GM21528 (cell line): ENCODE measurements around the gene GNAQ.
"Not testable (repeated sequence)": the region's sequence is repeated elsewhere in the genome, so short reads cannot be mapped to it uniquely, and the experiment has no call there.

Experiments
- ATAC-seq: cut with Tn5 transposase; IDR thresholded peaks from one replicate; pipeline ENCODE4 v1.9.1; 2021; ENCODE audit warnings: mild to moderate bottlenecking, moderate library complexity; ENCODE audit not compliant: unreplicated experiment, low FRiP score

Gene GNAQ

GRCh38 chr9:77885104-77885672 lies 146.4 kb downstream of the GNAQ start:
- no peak for ATAC-seq

DNA sequence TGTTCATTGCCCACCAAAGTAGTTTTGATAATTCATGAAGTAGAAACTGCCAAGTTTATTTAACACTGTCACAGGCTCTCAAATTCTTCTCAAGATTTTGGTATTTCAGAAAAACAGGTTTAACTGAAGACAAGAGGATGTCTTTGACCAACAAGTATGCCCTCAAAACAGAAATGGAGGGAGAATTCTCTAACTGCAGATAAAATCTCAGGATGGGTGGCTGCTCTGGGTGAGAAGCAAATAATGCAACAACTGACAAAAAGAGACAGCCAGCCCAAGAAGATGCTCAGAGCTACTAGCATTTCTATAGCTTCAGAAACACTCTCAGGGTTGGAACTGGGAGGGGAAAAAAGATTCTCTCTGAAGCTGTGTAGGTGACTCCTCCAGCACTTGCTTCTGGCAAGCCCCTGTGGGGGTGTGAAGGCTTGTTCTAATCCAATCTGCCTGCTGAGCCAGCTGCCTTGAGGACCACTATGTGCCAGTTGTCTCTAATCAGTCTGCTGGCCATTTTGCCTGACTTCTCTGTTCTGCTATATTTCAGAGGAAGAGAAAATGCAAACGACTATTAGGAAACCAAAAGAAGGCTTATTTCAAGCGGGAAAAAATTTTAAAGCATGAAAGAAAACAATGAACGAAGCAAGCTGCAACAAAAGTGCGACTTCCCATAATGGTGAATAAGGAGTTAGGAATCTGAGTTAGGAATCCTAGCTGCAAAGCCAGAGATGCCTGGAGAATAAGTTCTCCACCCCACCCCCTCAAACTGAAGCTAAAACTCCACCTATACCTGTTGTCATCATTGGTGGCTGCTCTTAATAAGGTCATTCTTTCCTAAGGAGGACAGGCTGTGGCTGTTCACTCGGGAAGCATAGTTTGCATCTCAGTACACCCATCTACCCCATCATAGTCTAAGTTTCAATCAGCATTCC lies 147.5 kb downstream of the GNAQ start:
- no peak for ATAC-seq

DNA sequence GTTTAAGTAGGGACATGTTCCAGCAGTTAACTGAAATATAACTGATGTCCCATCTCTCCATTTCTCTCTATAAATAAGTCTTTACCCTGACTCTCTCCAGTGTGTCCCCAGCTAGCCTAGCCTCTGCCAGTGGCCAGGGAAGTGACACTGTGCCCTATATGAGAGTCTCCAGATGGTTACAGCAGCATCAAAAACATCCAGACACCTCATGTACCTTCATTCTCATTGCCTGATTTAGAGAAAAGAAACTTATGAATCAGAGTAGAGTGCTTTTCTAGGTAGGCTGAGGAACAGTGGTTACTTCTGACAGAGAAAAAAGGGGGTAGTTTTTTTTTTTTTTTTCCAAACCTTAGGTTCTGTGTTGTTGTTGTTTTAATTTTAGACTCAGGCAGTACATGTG lies 148.5 kb downstream of the GNAQ start:
- no peak for ATAC-seq

GRCh38 chr9:77882294-77882693 lies 149.3 kb downstream of the GNAQ start:
- no peak for ATAC-seq

DNA sequence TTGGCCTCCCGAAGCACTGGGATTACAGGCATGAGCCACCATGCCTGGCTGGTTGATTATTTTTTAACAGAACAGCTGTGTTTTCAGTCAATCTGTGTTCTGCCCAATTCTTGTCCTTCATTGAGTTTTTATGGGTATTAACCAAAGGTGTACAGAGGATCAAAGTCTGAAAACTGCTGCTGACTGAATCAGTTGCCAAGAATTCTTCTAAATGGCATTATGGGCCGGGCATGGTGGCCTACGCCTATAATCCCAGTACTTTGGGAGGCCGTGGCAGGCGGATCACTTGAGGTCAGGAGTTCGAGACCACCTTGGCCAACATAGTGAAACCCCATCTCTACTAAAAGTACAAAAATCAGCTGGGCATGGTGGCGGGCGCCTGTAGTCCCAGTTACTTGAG lies 150.0 kb downstream of the GNAQ start:
- ATAC-seq = not testable (repeated sequence)

- ATAC-seq = no peak
Measured at GRCh38 chr9:77881111-77881510, 150.5 kb downstream of the GNAQ start.

DNA sequence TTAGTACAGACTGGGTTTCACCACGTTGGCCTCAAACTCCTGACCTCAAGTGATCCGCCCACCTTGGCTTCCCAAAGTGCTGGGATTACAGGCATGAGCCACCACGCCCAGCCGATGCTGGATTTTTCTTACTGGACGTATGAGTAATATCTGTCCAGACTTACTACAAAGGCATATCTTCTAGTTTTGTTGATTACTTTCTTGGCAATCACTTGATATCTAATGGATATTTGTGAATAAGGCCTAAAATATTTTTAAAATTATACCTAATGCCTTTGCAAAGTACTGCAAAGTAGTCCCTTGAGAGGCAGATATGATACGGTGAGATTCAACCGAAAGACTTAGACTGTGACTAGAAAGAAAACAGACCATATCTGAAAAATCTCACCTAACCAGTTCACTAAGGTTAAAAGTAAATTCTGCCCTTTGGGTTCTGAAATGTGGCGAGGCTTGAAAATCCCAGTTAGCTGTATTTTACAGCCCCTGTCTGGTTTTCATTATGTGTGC lies 152.1 kb downstream of the GNAQ start:
- no peak for ATAC-seq

DNA sequence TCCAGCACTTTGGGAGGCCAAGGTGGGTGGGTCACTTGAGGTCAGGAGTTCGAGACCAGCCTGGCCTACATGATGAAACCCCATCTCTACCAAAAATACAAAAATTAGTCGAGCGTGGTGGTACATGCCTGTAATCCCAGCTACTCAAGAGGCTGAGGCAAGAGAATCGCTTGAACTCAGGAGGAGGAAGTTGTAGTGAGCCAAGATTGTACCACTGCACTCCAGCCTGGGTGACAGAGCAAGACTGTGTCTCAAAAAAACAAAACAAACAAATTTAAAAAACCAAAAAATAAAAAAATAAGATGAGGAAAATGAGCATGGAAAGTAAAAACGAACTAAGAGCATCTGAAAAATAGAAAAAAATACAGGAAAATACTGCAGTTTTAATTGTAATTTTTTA lies 152.8 kb downstream of the GNAQ start:
- not testable (repeated sequence) for ATAC-seq

DNA sequence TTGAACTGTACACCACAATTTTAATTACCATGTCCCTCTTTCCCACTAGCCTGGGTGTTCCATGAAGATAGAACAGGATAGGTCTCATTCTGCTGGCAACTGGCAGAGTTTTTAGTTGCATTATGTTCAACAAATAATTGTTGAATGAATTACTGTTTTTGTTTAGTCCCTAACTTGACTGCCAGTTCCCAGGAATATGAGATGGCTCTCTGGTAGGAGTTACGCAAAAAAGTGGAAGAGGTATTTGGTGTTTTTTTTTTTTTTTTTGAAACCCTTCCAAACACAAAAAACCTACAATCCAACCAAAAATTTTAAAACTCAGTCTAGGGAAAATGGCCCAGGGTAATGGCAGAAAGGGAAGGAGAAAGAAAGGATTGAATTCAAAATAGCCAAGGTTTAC lies 153.6 kb downstream of the GNAQ start:
- ATAC-seq = no peak

DNA sequence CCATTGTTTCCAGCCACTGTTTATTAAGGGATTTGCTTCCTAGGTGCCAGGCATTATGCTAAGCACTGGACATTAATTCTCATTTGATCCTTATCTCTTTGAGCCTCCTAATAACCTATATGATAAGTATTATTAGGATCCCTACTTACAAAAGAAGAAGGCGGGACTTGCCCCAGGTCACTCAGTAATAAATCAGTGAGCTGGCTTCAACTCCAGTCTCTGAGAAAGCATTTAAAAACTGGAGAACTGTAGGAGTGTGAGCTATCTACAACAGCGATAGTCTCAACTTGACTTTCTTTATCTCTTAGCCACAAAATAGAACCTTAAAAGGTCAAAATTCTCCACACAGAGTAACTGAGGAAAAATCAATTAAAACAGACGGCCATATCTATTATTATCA lies 155.0 kb downstream of the GNAQ start:
- ATAC-seq = no peak

DNA sequence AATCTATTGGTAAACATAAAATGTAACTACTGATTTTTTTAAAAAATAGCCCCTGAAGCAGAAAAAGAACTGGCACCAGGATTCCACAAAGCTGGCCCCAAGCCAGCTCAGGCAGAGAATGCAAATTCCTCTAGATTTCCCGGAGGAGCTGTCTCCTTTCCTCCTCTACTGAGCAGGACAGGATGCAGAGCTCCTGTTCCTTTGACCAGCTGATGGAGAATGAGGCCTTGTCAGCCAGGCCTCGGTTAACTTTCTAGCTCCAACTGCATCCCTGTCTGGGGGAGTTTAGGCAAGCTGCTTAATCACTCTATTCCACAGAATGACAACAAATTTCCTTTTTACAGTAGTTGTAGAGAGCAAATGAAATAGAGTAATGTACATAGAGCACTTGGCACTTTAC lies 155.5 kb downstream of the GNAQ start:
- ATAC-seq = no peak

- ATAC-seq = no peak
Measured at GRCh38 chr9:77872863-77873262, 158.7 kb downstream of the GNAQ start.

DNA sequence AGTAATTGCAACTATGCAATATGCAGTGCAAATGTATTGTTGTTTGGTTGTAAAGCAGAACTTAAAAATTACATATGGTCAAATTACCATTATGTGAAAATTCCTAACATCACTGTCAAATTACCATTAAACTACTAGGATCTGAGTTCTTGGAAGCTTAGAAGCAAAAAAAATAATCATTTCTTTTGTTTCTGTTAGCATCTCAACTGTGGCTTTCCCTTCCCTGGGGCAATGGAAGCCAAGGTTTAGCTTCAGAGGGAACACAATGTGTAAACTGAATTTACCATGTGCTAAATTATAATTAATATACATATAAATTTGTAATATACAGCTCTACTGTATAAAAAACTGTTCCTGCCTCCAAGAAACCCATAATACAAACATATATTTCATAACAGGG lies 159.4 kb downstream of the GNAQ start:
- ATAC-seq = no peak

DNA sequence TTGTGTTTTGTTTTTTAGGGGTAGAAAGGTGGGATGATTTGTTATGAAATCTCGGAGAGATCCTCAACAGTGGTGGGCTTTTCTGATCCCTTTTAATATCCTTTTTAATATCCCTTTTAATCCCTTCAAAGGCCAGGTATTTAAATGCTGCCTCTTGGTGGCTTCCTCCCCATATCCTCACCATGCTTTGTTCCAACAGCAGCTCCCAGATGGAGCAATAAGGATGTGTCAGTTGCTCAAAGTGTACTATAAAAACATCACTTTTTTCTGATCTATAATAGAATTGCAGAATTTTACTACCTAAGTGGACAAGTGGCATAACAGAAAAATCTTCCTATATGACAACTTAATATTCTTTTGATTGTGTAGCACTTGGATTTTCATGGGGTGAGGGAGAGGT lies 160.1 kb downstream of the GNAQ start:
- ATAC-seq = no peak

GRCh38 chr9:77866878-77867277 lies 164.7 kb downstream of the GNAQ start:
- no peak for ATAC-seq

DNA sequence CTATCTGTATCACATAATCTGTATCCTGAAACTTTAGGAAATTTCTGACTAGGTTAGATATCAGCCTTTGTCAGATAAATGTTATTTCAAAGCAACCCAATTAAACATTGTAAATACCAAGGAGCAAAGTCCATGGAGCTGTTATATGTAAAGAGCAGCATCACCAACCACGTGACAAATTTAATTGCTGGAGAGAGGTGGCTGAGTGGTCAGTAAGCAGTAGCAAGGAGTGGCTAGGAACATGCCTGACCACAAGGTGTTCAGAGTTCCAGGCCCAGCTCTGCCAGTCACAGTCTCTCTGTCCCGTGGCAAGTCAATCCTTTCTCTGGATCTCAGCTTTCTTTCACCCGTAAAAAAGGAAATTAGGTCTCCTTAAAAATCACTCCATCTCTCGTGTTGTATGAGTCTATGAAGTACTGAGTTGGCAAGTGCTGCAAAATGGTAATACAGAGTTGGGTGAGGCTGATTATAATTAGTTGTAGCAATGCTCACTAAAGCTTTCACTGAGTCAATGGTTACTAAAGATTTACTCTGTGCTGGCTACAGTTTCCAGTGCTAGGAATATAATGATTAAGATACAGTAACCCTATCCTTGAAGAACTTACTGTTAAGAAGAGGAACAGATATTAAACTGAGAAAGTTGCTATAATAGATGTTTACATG lies 166.1 kb downstream of the GNAQ start:
- ATAC-seq = no peak

- ATAC-seq = no peak
Measured at GRCh38 chr9:77864211-77864889, 167.3 kb downstream of the GNAQ start.

DNA sequence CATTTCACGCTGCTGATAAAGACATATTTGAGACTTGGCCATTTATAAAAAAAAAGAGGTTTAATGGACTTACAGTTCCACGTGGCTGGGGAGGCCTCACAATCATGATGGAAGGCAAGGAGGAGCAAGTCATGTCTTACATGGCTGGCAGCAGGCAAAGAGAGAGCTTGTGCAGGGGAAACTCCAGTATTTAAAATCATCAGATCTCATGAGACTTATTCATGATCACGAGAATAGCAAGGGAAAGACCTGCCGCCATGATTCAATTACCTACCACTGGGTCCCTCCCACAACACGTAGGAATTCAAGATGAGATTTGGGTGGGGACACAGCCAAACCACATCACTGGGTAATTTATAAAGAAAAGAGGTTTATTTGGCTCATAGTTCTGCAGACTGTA lies 168.0 kb downstream of the GNAQ start:
- ATAC-seq = not testable (repeated sequence)

GRCh38 chr9:77860953-77861352 lies 170.7 kb downstream of the GNAQ start:
- not testable (repeated sequence) for ATAC-seq

GRCh38 chr9:77857513-77858259 lies 173.9 kb downstream of the GNAQ start:
- ATAC-seq = no peak
